Erythroblast (primary cell): Measurements from ENCODE around the gene TRMT61A.
A peak's percentile ranks its signal among the peaks of the same experiment; 100 is the strongest.

Source experiments
- DNase-seq, 2 experiments: peaks; one replicate each; lab custom pipeline; 2025; lab: John Stamatoyannopoulos, UW
- GATA1 ChIP-seq: IDR thresholded peaks from 2 replicates; pipeline ENCODE4 v1.6.1; 2011; ENCODE audit warnings: low read depth, mild to moderate bottlenecking, control low read depth, low read length, moderate library complexity
- POLR2A ChIP-seq: IDR thresholded peaks from 2 replicates; pipeline ENCODE4 v1.6.1; 2011; ENCODE audit warnings: mild to moderate bottlenecking, low read length

The TRMT61A gene

GRCh38 chr14:103531421-103532215, 2.6 kb downstream of the TRMT61A start:
- TF ChIP-seq POLR2A (no peak), GATA1 (no peak)
- no peak for DNase-seq

DNA sequence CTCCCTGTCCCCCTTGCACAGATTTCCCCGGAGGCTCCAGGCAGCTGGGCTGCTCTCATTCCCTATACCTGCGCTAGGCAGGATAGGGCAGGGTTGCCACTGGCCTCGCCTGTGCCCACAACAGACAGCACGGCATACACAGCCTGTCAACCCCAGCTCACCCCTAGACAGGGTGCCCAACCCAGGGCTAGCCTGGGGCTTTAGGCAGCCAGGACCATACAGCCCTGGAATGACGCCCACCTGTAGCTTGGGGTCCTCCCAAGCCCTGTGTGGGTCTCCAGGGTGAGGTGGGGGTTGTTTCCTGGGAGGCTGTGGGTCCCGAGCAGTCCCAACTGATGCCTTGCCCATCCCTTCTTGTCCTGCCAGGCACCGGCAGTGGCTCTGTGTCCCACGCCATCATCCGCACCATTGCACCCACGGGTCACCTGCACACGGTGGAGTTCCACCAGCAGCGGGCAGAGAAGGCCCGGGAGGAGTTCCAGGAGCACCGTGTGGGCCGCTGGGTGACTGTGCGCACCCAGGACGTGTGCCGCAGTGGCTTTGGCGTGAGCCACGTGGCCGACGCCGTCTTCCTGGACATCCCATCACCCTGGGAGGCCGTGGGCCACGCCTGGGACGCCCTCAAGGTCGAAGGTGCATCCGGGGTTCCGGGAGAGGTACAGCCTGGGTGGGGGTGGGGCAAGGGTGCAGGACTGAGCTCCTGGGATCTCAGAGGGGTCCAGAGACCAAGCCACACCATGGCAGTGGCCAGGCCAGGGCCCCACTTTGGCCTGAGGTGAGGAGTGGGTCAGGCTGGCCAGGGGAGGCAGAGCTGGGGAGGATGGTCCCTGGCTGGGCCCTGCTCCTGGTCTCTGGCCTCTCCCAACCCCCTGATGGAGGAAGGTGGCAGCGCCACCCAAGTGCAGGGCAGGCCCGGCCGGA, 3.5 kb downstream of the TRMT61A start:
- DNase-seq: no peak
- no peak for TF ChIP-seq POLR2A

DNA sequence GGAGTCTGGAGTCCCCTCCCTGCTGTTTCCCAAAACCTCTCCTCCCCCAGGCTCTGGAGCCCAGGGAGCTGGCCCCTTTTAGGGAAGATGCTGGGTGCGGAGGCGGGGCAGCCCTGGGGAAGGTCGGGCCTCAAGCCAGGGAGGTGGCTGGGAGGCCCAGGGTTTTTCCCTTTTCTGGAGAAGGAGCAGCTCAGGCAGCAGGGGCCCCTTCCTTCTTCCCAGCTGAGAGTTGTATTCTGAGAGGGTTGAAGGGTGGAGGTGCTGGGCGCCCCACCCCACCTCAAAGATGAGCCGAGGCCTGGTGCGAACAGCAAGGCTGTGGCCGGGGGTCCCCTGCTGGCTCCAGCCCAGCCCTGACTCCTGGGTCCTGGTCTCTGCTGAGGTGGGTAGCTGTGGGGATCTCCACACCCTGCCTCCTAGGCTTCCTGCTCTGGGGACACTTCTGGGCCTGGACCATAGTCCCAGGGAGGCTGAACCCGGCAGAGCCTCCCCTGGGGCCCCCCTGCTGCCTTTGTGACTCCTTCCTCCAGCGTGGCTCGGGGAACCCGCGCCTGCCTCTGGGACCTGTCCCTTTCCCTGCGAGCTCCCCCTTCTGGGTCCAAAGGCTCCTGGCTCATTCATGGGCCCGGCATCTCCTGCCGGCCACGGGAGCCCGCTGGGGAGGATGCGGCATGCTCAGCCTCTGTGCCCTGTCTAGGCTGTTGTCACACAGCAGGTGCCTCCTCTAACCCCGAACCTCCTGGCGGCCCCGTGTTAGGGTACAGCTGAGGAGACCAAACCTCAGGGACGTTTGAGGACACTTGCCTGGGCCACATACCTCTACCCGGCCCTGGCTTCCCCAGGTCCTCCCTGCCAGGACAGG, 4.4 kb downstream of the TRMT61A start:
- no peak for TF ChIP-seq POLR2A
- TF ChIP-seq GATA1: no peak
- DNase-seq: no peak

- no peak for DNase-seq
These were observed 5.1 kb downstream of the TRMT61A start for GRCh38 chr14:103533999-103534575.

DNA sequence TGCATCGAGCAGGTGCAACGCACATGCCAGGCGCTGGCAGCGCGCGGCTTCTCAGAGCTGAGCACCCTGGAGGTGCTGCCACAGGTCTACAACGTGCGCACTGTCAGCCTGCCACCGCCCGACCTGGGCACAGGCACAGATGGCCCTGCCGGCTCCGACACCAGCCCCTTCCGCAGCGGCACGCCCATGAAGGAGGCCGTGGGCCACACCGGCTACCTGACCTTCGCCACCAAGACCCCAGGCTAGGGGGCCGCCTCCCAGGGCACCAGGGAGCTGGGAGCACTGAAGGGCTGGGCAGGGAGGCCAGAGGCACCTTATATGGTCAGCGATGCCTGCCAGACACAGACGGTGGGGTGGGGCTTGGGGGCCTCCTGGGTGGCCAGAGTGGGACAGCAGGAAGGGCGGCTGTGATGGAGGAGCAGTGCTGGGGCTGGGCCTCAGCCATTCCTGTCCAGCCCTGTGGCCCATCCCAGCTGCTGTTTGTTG, 5.6 kb downstream of the TRMT61A start:
- DNase-seq: no peak
- TF ChIP-seq POLR2A (no peak), GATA1 (no peak)

More at GRCh38 chr14:103533999-103534575, 5.1 kb downstream of the TRMT61A start:
- TF ChIP-seq POLR2A (no peak), GATA1 (no peak)

DNA sequence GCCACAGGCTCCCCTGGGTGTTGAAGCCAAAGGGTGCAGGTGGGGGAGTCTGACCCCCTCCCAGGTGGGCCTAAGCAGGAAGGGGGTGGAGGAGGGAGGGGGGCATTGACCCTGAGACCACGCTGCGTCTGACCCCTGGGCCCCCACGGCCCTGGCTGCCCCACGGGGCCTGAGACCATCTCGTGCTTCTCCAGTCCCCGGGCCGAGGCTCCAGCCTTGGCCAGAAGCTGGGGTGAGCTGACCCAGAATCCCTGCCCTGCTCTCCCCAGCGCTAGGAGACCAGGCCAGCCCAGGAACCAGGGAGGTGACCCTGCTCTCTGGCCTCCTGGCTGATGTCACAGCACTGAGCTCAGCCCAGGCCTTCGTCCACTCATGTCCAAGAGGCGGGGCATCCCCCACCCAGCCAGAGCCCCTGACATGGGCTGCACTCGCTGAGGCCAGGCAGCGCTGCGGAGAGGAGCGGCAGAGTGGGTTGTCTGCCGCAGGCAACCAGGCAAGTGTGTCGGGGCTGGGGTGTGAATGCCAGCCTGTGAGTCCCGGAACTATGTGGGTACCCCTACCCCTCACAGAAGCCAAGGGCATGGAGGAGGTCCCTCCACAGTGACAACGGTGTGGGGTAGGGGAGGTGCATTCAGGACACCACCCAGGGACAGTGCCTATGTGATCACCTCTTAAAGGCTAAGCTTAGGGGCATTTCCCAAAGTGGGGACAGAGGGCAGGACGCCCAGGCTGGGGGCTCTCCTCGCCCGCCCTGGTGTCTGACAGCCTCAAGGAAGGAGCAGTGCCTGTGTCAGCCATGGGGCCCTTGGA, 6.3 kb downstream of the TRMT61A start:
- no peak for TF ChIP-seq GATA1
- DNase-seq: no peak

GRCh38 chr14:103535891-103536565, 7.0 kb downstream of the TRMT61A start:
- DNase-seq: no peak

GRCh38 chr14:103536693-103537092, 7.7 kb downstream of the TRMT61A start:
- DNase-seq: no peak
- TF ChIP-seq GATA1 (no peak), POLR2A (no peak)

More at GRCh38 chr14:103535891-103536565, 7.0 kb downstream of the TRMT61A start:
- TF ChIP-seq GATA1 (no peak), POLR2A (no peak)

DNA sequence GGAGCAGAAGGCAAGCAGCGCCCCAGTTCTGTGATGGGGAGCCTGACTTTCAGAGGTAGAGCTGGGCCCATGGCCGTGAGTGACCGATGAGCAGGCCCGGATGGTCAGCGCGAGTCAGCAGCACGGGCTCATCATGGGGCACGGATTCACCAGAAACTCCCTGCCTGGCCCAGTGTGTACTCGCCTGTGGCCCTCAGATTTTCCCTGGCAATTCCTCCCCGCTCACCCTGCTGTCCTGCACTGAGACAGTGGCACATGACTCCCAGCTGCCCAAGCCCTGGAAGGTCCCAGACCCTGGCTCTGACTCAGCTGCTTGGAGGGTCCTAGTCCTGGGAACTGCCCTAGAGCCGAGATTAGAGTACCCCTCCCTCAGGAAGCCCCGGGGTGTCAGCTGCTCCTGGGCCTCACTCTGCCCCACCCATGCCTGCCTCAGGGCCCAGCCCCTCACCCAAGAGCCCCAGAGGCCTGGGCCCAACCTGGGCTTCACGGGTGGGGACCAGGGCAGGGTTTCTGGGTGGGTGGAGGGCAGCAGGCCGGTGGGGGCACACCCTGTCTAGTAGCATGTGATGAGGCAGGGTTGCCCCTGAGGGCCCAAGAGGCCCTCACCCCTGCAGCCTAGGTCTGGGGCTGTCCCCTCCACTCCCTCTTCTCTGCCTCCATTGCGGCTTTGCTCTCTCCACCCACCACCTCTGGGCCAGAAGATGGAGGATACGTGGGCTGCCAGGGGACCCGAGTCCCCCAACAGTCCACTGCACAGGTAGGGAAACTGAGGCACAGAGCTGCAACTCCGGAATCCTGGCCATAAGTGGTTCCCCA, 8.4 kb downstream of the TRMT61A start:
- DNase-seq: no peak
- TF ChIP-seq POLR2A (peak; percentile 14), GATA1 (no peak)

GRCh38 chr14:103538291-103539055, 9.5 kb downstream of the TRMT61A start:
- DNase-seq: no peak
- no peak for TF ChIP-seq POLR2A
- no peak for TF ChIP-seq GATA1
